Erythroblast (primary cell): ENCODE measurements around the gene FTL.

Experiments used
- GATA1 ChIP-seq: IDR thresholded peaks from 2 replicates; pipeline ENCODE4 v1.6.1; 2011; ENCODE audit warnings: low read depth, mild to moderate bottlenecking, control low read depth, low read length, moderate library complexity
- POLR2A ChIP-seq: IDR thresholded peaks from 2 replicates; pipeline ENCODE4 v1.6.1; 2011; ENCODE audit warnings: mild to moderate bottlenecking, low read length

DNA sequence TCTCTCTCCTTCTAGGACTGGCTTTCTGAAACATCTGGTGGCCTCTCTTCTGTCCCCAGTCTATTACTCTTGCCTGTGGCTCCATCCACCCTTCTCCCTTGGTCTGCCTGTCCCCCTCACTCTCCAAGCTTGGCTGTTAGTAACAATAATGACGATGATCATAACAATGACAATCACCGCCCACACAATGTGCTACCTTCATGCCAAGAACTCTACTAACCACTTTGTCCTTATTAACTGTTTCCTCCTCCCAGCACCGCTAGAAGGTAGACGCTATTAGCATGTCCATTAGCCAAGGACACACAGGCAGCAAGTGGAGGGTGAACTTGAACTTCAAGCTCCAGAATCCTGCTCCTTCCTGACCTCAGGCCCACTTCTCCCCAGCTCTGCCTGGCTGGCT, 25.3 kb downstream of the FTL start:
- TF ChIP-seq POLR2A (no peak), GATA1 (no peak)
